DOHH2 (cell line): ENCODE data around the gene CD79B.

Source experiments
- H3F3A ChIP-seq: fragments of 200-600 bp; sonication (generic), shearing (Covaris generic); 2 replicates; pipeline ENCODE4 v1.6.0; 2016; ENCODE audit warnings: antibody characterized with exemption, mild to moderate bottlenecking; ENCODE audit not compliant: control insufficient read depth, insufficient read depth
- H3K27ac ChIP-seq: fragments of 200-600 bp; sonication (generic); 2 replicates; pipeline ENCODE4 v1.5.1; 2014; ENCODE audit warnings: low read depth, mild to moderate bottlenecking, low read length, moderate library complexity
- H3K27me3 ChIP-seq: fragments of 200-600 bp; sonication (generic); 2 replicates; pipeline ENCODE4 v1.6.1; 2014; ENCODE audit warnings: mild to moderate bottlenecking, low read length, mixed read lengths; ENCODE audit not compliant: control insufficient read depth
- H3K36me3 ChIP-seq: fragments of 200-600 bp; sonication (generic); 2 replicates; pipeline ENCODE4 v1.6.1; 2014; ENCODE audit warnings: mild to moderate bottlenecking, low read length, moderate library complexity, mixed read lengths; ENCODE audit not compliant: control insufficient read depth
- H3K4me1 ChIP-seq: fragments of 200-600 bp; sonication (generic); 2 replicates; pipeline ENCODE4 v1.6.1; 2014; ENCODE audit warnings: mild to moderate bottlenecking, low read length, mixed read lengths; ENCODE audit not compliant: control insufficient read depth
- H3K4me2 ChIP-seq: fragments of 200-600 bp; sonication (generic); 2 replicates; pipeline ENCODE4 v1.6.0; 2014; ENCODE audit warnings: mild to moderate bottlenecking, low read length, moderate library complexity
- H3K4me3 ChIP-seq: fragments of 200-600 bp; sonication (generic); 2 replicates; pipeline ENCODE4 v1.5.1; 2014; ENCODE audit warnings: mild to moderate bottlenecking, low read length, mixed read lengths
- H3K79me2 ChIP-seq: fragments of 200-600 bp; sonication (generic); 2 replicates; pipeline ENCODE4 v1.6.1; 2014; ENCODE audit warnings: mild to moderate bottlenecking, low read length, mixed read lengths; ENCODE audit not compliant: control insufficient read depth
- H3K9me2 ChIP-seq: fragments of 200-600 bp; sonication (generic); replicated peaks from 2 replicates; pipeline ENCODE4 v1.6.1; 2014; ENCODE audit warnings: mild to moderate bottlenecking, low read length, mixed read lengths; ENCODE audit not compliant: control insufficient read depth
- H3K9me3 ChIP-seq: fragments of 200-600 bp; sonication (generic); 2 replicates; pipeline ENCODE4 v1.6.1; 2014; ENCODE audit warnings: antibody characterized with exemption, low read length, mixed read lengths; ENCODE audit not compliant: control insufficient read depth, insufficient read depth
- H4K20me1 ChIP-seq: fragments of 200-600 bp; sonication (generic); 2 replicates; pipeline ENCODE4 v1.6.0; 2014; ENCODE audit warnings: low read depth, mild to moderate bottlenecking, antibody characterized with exemption, low read length, moderate library complexity; ENCODE audit not compliant: control insufficient read depth, insufficient read depth
- EZH2phosphoT487 ChIP-seq: fragments of 200-600 bp; sonication (generic); IDR thresholded peaks from 2 replicates; pipeline ENCODE4 v1.6.1; 2017; ENCODE audit warnings: borderline replicate concordance, mild to moderate bottlenecking, antibody characterized with exemption, low read length, moderate library complexity, mixed read lengths
- TF ChIP-seq, protein P1 (sequence below): fragments of 200-600 bp; sonication (generic); IDR thresholded peaks from one replicate; pipeline ENCODE4 v1.5.1; 2014; ENCODE audit warnings: antibody characterized with exemption, mild to moderate bottlenecking, low read depth, low read length; ENCODE audit not compliant: poor library complexity, severe bottlenecking

The CD79B gene

GRCh38 chr17:63940584-63940983, 8.5 kb upstream of the CD79B start:
- Histone ChIP-seq H4K20me1 (no peaks in the 10 kb centered on the region), H3K27me3 (no peaks in the 10 kb centered on the region), H3K9me2 (no peaks in the 10 kb centered on the region), H3K4me1 (peaks cover 61% of the 10 kb centered on the region), H3K4me3 (no peak overlapping the region), H3F3A (peaks cover 6% of the 10 kb centered on the region; the same call in 1 of the 2 replicates), H3K9me3 (no peaks in the 10 kb centered on the region), H3K79me2 (no peaks in the 10 kb centered on the region), H3K36me3 (no peaks in the 10 kb centered on the region), H3K4me2 (no peak overlapping the region), H3K27ac (no peak overlapping the region)
- TF ChIP-seq, protein P1, sequence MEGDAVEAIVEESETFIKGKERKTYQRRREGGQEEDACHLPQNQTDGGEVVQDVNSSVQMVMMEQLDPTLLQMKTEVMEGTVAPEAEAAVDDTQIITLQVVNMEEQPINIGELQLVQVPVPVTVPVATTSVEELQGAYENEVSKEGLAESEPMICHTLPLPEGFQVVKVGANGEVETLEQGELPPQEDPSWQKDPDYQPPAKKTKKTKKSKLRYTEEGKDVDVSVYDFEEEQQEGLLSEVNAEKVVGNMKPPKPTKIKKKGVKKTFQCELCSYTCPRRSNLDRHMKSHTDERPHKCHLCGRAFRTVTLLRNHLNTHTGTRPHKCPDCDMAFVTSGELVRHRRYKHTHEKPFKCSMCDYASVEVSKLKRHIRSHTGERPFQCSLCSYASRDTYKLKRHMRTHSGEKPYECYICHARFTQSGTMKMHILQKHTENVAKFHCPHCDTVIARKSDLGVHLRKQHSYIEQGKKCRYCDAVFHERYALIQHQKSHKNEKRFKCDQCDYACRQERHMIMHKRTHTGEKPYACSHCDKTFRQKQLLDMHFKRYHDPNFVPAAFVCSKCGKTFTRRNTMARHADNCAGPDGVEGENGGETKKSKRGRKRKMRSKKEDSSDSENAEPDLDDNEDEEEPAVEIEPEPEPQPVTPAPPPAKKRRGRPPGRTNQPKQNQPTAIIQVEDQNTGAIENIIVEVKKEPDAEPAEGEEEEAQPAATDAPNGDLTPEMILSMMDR: no peak
- TF ChIP-seq EZH2phosphoT487: no peak

GRCh38 chr17:63939884-63940283, 7.8 kb upstream of the CD79B start:
- Histone ChIP-seq H3K4me1 (peaks cover 61% of the 10 kb centered on the region), H3K4me2 (no peak overlapping the region), H3K9me2 (no peaks in the 10 kb centered on the region), H3K36me3 (no peaks in the 10 kb centered on the region), H3F3A (peaks cover 8% of the 10 kb centered on the region; the same call in 1 of the 2 replicates), H4K20me1 (no peaks in the 10 kb centered on the region), H3K9me3 (no peaks in the 10 kb centered on the region), H3K27ac (no peak overlapping the region), H3K27me3 (no peaks in the 10 kb centered on the region), H3K79me2 (no peaks in the 10 kb centered on the region), H3K4me3 (no peak overlapping the region)
- TF ChIP-seq EZH2phosphoT487: no peak
- TF ChIP-seq, protein P1: no peak

DNA sequence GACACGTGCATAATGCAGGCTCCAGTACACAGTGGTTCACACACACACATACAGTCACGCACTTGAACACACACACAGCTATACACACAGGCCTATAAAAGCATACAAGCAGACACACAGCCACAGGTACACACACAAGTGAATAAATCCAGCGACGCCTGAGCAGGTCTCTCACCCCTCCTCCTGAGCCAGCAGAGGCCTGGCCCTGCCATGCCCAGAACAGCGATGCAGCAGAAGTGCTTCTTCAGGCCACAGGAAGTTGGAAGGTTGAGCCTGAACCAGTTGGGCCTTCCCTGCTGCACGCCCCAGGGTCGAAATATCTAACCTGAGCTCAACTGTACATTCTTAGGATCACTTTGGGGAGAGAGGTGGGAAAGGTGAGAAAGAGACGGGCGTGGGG, 7.3 kb upstream of the CD79B start:
- H4K20me1 ChIP-seq: no peaks in the 10 kb centered on the region
- H3K79me2 ChIP-seq: no peaks in the 10 kb centered on the region
- no peak overlapping the region for H3K27ac ChIP-seq
- H3F3A ChIP-seq: peaks cover 5% of the 10 kb centered on the region; the same call in 1 of the 2 replicates
- no peaks in the 10 kb centered on the region for H3K36me3 ChIP-seq
- no peaks in the 10 kb centered on the region for H3K9me3 ChIP-seq
- TF ChIP-seq, protein P1: no peak
- TF ChIP-seq EZH2phosphoT487: no peak
- peaks cover 63% of the 10 kb centered on the region for H3K4me1 ChIP-seq
- H3K27me3 ChIP-seq: no peaks in the 10 kb centered on the region
- no peak overlapping the region for H3K4me3 ChIP-seq
- H3K9me2 ChIP-seq: no peaks in the 10 kb centered on the region
- no peak overlapping the region for H3K4me2 ChIP-seq
